Thyroid gland (tissue), 4 donors: ENCODE results near the gene ITPR2. TPM values are rescaled to one million over a fixed set of nuclear protein-coding genes. Genes with fewer than 3 reads are reported as not detected.

Experiments
- DNase-seq, 2 donors: peaks; one replicate each; pipeline ENCODE4 v3.0.0-alpha.2; 2019
- H3K27ac ChIP-seq, 3 donors: fragments of 200-600 bp; sonication (generic); 1 replicate in 2 of 3; 2 replicates in 1 of 3; pipeline ENCODE4 v1.5.1; 2016 to 2019; ENCODE audit warnings: mild to moderate bottlenecking in 1 of 3, moderate library complexity in 1 of 3
- H3K27me3 ChIP-seq: fragments of 200-600 bp; sonication (generic); one replicate; pipeline ENCODE4 v1.5.1; 2019
- H3K36me3 ChIP-seq, 2 donors: fragments of 200-600 bp; sonication (generic); one replicate each; pipeline ENCODE4 v1.5.1; 2016 to 2019
- H3K4me1 ChIP-seq, 2 donors: fragments of 200-600 bp; sonication (generic); one replicate each; pipeline ENCODE4 v1.5.1; 2017 to 2019
- H3K4me3 ChIP-seq, 3 donors: fragments of 200-600 bp; sonication (generic); replicated peaks in 1 of 3; 1 replicate in 2 of 3; 2 replicates in 1 of 3; pipeline ENCODE4 v1.5.1; 2016; ENCODE audit warnings: mild to moderate bottlenecking in 1 of 3
- H3K9me3 ChIP-seq: fragments of 200-600 bp; sonication (generic); one replicate; pipeline ENCODE4 v1.5.1; 2017
- POLR2A ChIP-seq, 2 donors: fragments of 450-650 bp; IDR thresholded peaks; one replicate each; pipeline ENCODE4 v1.6.1; 2017; ENCODE audit warnings: antibody characterized with exemption in 2 of 2, mild to moderate bottlenecking in 2 of 2, moderate library complexity in 1 of 2
- WGBS, 2 donors: methylation state at CpG; one replicate each; pipeline ENCODE4 v1.1.5; 2017; 5-methylcytosine and 5-hydroxymethylcytosine counted together
- intact Hi-C: fragments of 100-400 bp; cut with DNase I; formaldehyde crosslinking; loops from one replicate; pipeline ENCODE4 v1.15.1; 2023
- total RNA-seq, 4 donors: library from RNA; depleted of rRNA; stranded (reverse); fragments of >200 nt; gene quantifications; one replicate each; pipeline ENCODE4 v1.2.3, GENCODE V29; 2016
- TF ChIP-seq, protein P1 (sequence below), 6 experiments: fragments of 200-600 bp in 3 of 6; fragments of 450-650 bp in 3 of 6; sonication (generic) in 3 of 6; IDR thresholded peaks; one replicate each; pipeline ENCODE4 v1.5.1; 2016 to 2019; ENCODE audit warnings: antibody characterized with exemption in 6 of 6, mild to moderate bottlenecking in 2 of 6, inconsistent platforms in 1 of 6, moderate library complexity in 1 of 6

Gene ITPR2
- total RNA-seq, 4 donors from 2014 or later, result 24.4 to 39.7 (median 33.7) TPM

DNA sequence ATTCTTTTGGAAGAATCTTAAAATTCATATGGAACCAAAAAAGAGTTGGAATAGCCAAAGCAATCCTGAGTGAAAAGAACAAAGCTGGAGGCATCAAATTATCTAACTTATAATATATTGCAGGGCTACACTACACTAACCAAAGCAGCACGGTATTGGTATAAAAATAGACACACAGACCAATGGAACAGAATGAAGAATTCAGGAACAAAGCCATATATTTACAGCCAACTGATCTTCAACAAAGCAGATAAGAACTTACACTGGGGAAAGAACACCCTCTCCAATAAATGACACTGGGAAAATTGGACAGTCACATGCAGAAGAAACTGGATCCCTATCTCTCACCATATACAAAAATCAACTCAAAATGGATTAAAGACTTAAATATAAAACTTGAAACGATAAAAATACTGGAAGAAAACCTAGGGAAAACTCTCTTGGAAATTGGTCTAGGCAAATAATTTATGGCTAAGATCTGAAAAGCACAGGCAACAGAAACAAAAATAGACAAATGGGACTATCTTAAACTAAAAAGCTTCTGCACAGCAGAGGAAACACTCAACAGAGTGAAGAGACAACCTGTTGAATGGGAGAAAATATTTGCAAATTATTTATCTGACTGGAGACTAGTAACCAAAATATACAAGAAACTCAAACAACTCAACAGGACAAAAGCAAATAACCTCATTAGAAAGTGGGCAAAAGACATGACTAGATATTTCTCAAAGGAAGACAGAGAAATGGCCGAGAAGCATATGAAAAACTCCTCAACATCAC lies 286.3 kb downstream of the ITPR2 start:
- intact Hi-C loops, result no loop called here
- Histone ChIP-seq H3K36me3 (no peaks in the 10 kb centered on the region), H3K27ac (no peak overlapping the region), H3K4me1 (no peaks in the 10 kb centered on the region), H3K27me3 (no peaks in the 10 kb centered on the region), H3K4me3 (no peak overlapping the region), H3K9me3 (no peaks in the 10 kb centered on the region)
- 88 to 89% methylated on average over 3 of the region's 3 CpGs for WGBS, 2 donors
- TF ChIP-seq, protein P1, sequence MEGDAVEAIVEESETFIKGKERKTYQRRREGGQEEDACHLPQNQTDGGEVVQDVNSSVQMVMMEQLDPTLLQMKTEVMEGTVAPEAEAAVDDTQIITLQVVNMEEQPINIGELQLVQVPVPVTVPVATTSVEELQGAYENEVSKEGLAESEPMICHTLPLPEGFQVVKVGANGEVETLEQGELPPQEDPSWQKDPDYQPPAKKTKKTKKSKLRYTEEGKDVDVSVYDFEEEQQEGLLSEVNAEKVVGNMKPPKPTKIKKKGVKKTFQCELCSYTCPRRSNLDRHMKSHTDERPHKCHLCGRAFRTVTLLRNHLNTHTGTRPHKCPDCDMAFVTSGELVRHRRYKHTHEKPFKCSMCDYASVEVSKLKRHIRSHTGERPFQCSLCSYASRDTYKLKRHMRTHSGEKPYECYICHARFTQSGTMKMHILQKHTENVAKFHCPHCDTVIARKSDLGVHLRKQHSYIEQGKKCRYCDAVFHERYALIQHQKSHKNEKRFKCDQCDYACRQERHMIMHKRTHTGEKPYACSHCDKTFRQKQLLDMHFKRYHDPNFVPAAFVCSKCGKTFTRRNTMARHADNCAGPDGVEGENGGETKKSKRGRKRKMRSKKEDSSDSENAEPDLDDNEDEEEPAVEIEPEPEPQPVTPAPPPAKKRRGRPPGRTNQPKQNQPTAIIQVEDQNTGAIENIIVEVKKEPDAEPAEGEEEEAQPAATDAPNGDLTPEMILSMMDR (IDR thresholded peaks at IDR 0.05), result no peak
- TF ChIP-seq POLR2A (IDR thresholded peaks at IDR 0.05), result no peak
- no peak for DNase-seq

GRCh38 chr12:26539131-26539530 lies 293.9 kb downstream of the ITPR2 start:
- TF ChIP-seq POLR2A (IDR thresholded peaks at IDR 0.05), result no peak
- TF ChIP-seq, protein P1 (IDR thresholded peaks at IDR 0.05), result no peak
- WGBS, 2 donors, result 71 to 76% methylated on average over 4 of the region's 4 CpGs
- intact Hi-C loops, result no loop called here
- H3K4me3 ChIP-seq, result no peak overlapping the region
- no peaks in the 10 kb centered on the region for H3K27me3 ChIP-seq
- no peaks in the 10 kb centered on the region for H3K9me3 ChIP-seq
- H3K4me1 ChIP-seq, result no peaks in the 10 kb centered on the region
- no peaks in the 10 kb centered on the region for H3K36me3 ChIP-seq
- DNase-seq, result no peak
- no peak overlapping the region for H3K27ac ChIP-seq

GRCh38 chr12:26537651-26538050 lies 295.3 kb downstream of the ITPR2 start:
- TF ChIP-seq, protein P1 (IDR thresholded peaks at IDR 0.05), result no peak
- TF ChIP-seq POLR2A (IDR thresholded peaks at IDR 0.05), result no peak
- WGBS, 2 donors, result 92% methylated on average over 3 of the region's 3 CpGs
- no peak overlapping the region for H3K4me3 ChIP-seq
- H3K4me1 ChIP-seq, result no peaks in the 10 kb centered on the region
- intact Hi-C loops, result no loop called here
- no peak overlapping the region for H3K27ac ChIP-seq
- H3K36me3 ChIP-seq, result no peaks in the 10 kb centered on the region
- H3K27me3 ChIP-seq, result no peaks in the 10 kb centered on the region
- no peak for DNase-seq
- no peaks in the 10 kb centered on the region for H3K9me3 ChIP-seq

- intact Hi-C loops, result no loop called here
Measured at GRCh38 chr12:26537126-26537525, 295.9 kb downstream of the ITPR2 start.

GRCh38 chr12:26535826-26536225 lies 297.2 kb downstream of the ITPR2 start:
- H3K4me3 ChIP-seq, result no peak overlapping the region
- no peaks in the 10 kb centered on the region for H3K27me3 ChIP-seq
- H3K27ac ChIP-seq, result no peak overlapping the region
- H3K9me3 ChIP-seq, result no peaks in the 10 kb centered on the region
- H3K4me1 ChIP-seq, result no peaks in the 10 kb centered on the region
- intact Hi-C loops, result no loop called here
- TF ChIP-seq, protein P1 (IDR thresholded peaks at IDR 0.05), result no peak
- TF ChIP-seq POLR2A (IDR thresholded peaks at IDR 0.05), result no peak
- WGBS, 2 donors, result 93 to 94% methylated on average over 4 of the region's 4 CpGs
- no peaks in the 10 kb centered on the region for H3K36me3 ChIP-seq
- DNase-seq, result no peak

More at GRCh38 chr12:26537126-26537525, 295.9 kb downstream of the ITPR2 start:
- Histone ChIP-seq H3K27ac (no peak overlapping the region), H3K4me1 (no peaks in the 10 kb centered on the region), H3K36me3 (no peaks in the 10 kb centered on the region), H3K27me3 (no peaks in the 10 kb centered on the region), H3K9me3 (no peaks in the 10 kb centered on the region), H3K4me3 (no peak overlapping the region)
- no peak for TF ChIP-seq POLR2A (IDR thresholded peaks at IDR 0.05)
- TF ChIP-seq, protein P1 (IDR thresholded peaks at IDR 0.05), result no peak
- WGBS, 2 donors, result 62 to 72% methylated on average over 2 of the region's 2 CpGs
- DNase-seq, result no peak
